GM12878 (cell line): Measurements from ENCODE around the gene DDX31. TPM values are rescaled to one million over a fixed set of nuclear protein-coding genes. Genes with fewer than 3 reads are reported as not detected.

Experiments
- ATAC-seq: fragments of 200-7000 bp; cut with Tn5 transposase; 3 replicates; pipeline ENCODE4 v1.9.1; 2020; ENCODE audit warnings: mild to moderate bottlenecking, moderate library complexity
- BruUV-seq: library from RNA; stranded (reverse); fragments of 400-500 nt; replicated peaks from 2 replicates; lab custom pipeline; 2021; lab: Mats Ljungman, UMichigan
- CTCF ChIA-PET: fragments of 300-600 bp; sonication (Branson Sonifier 250); formaldehyde crosslinking; extraction: SDS; loops from one replicate; lab custom pipeline; 2021; ENCODE audit warnings: inconsistent platforms; lab: Yijun Ruan, JAX
- POLR2A ChIA-PET: fragments of 350-600 bp; formaldehyde crosslinking; extraction: SDS; loops from one replicate; lab custom pipeline; 2021; ENCODE audit warnings: inconsistent platforms; lab: Charles Lee
- RAD21 ChIA-PET: fragments of 300-600 bp; sonication (Branson Sonifier 250); formaldehyde crosslinking; loops from one replicate; lab custom pipeline; 2023; ENCODE audit warnings: antibody characterized with exemption; ENCODE audit not compliant: unreplicated experiment; lab: Charles Lee
- SMC1A ChIA-PET: fragments of 300-600 bp; sonication (Branson Sonifier 250); formaldehyde crosslinking; loops from one replicate; lab custom pipeline; 2023; ENCODE audit not compliant: unreplicated experiment, uncharacterized antibody; lab: Charles Lee
- DNase-seq: peaks from one replicate; pipeline ENCODE4 v3.0.0-alpha.2; 2011; ENCODE audit warnings: low read depth, low spot score
- FAIRE-seq: peaks from 3 replicates; lab custom pipeline; 2011; peaks lifted over from hg19 to GRCh38; lab: Jason Lieb, UNC
- H2AFZ ChIP-seq: 2 replicates; pipeline ENCODE4 v1.6.0; 2011; ENCODE audit warnings: low read depth, low read length, control low read depth; ENCODE audit not compliant: control insufficient read depth
- H3K27ac ChIP-seq: 2 replicates; pipeline ENCODE4 v1.5.1; 2011; ENCODE audit warnings: control low read depth; ENCODE audit not compliant: control insufficient read depth, insufficient read depth
- H3K27me3 ChIP-seq, 2 experiments: replicated peaks in 1 of 2; 2 replicates each; pipeline versions ENCODE4 v1.6.0 to v1.6.1; 2011; ENCODE audit warnings: low read length in 1 of 2; ENCODE audit not compliant: control insufficient read depth in 2 of 2, insufficient read depth in 2 of 2
- H3K36me3 ChIP-seq, 2 experiments: 2 replicates each; pipeline ENCODE4 v1.5.1; 2011; ENCODE audit warnings: low read length in 1 of 2; ENCODE audit not compliant: control insufficient read depth in 2 of 2, insufficient read depth in 2 of 2
- H3K4me1 ChIP-seq: 2 replicates; pipeline ENCODE4 v1.6.1; 2011; ENCODE audit warnings: mild to moderate bottlenecking, low read length, moderate library complexity, mixed read lengths; ENCODE audit not compliant: control insufficient read depth, insufficient read depth
- H3K4me2 ChIP-seq: 2 replicates; pipeline ENCODE4 v1.6.0; 2011; ENCODE audit warnings: control low read depth; ENCODE audit not compliant: control insufficient read depth, insufficient read depth
- H3K4me3 ChIP-seq: fragments of 200-600 bp; sonication (generic); 2 replicates; pipeline ENCODE4 v1.5.1; 2016
- H3K79me2 ChIP-seq: 2 replicates; pipeline ENCODE4 v1.6.0; 2011; ENCODE audit warnings: low read length; ENCODE audit not compliant: control insufficient read depth, insufficient read depth
- H3K9ac ChIP-seq: 2 replicates; pipeline ENCODE4 v1.8.0; 2011; ENCODE audit warnings: low read length, control low read depth, mixed read lengths; ENCODE audit not compliant: control insufficient read depth, insufficient read depth
- H3K9me3 ChIP-seq: replicated peaks from 3 replicates; pipeline ENCODE4 v1.5.1; 2011; ENCODE audit warnings: mild to moderate bottlenecking, low read length; ENCODE audit not compliant: control insufficient read depth, insufficient read depth
- H4K20me1 ChIP-seq: 2 replicates; pipeline ENCODE4 v1.6.0; 2011; ENCODE audit not compliant: control insufficient read depth, insufficient read depth
- ASH2L ChIP-seq: fragments of 300-600, 200-600 bp; sonication (generic); IDR thresholded peaks from 2 replicates; pipeline ENCODE4 v1.6.1; 2017; ENCODE audit warnings: low read depth, mild to moderate bottlenecking, borderline replicate concordance
- BCLAF1 ChIP-seq: fragments of 450-650 bp; IDR thresholded peaks from 2 replicates; pipeline ENCODE4 v1.6.1; 2017; ENCODE audit warnings: antibody characterized with exemption, mild to moderate bottlenecking, moderate library complexity
- CBFB ChIP-seq: IDR thresholded peaks from 2 replicates; pipeline ENCODE4 v1.6.1; 2016; ENCODE audit warnings: antibody characterized with exemption, low read depth
- CHD4 ChIP-seq: fragments of 200-600 bp; sonication (generic); IDR thresholded peaks from 2 replicates; pipeline ENCODE4 v1.6.1; 2016; ENCODE audit warnings: mild to moderate bottlenecking
- JUND ChIP-seq: IDR thresholded peaks from 2 replicates; pipeline ENCODE4 v1.6.1; 2012; ENCODE audit warnings: low read depth, mild to moderate bottlenecking, low read length, improper control_type of control experiment, moderate library complexity
- NR2C2 ChIP-seq: IDR thresholded peaks from 2 replicates; pipeline ENCODE4 v1.6.1; 2011; ENCODE audit warnings: borderline replicate concordance, low read depth; ENCODE audit not compliant: control insufficient read depth, insufficient read length
- NR2F1 ChIP-seq: fragments of 450-650 bp; conservative IDR thresholded peaks from 2 replicates; pipeline ENCODE4 v1.6.1; 2017; ENCODE audit warnings: mild to moderate bottlenecking
- PAX8 ChIP-seq: fragments of 450-650 bp; IDR thresholded peaks from 2 replicates; pipeline ENCODE4 v1.6.1; 2017; ENCODE audit warnings: mild to moderate bottlenecking, moderate library complexity
- SMAD1 ChIP-seq: fragments of 450-650 bp; IDR thresholded peaks from 2 replicates; pipeline ENCODE4 v1.6.1; 2018; ENCODE audit warnings: mild to moderate bottlenecking, low read depth; ENCODE audit not compliant: partially characterized antibody
- SPI1 ChIP-seq: IDR thresholded peaks from 2 replicates; pipeline ENCODE4 v1.6.1; 2011; ENCODE audit warnings: low read depth, mild to moderate bottlenecking, low read length, moderate library complexity, borderline replicate concordance; ENCODE audit not compliant: insufficient read depth
- SRF ChIP-seq, 2 experiments: IDR thresholded peaks; 2 replicates each; pipeline ENCODE4 v1.6.1; 2011; ENCODE audit warnings: low read depth in 2 of 2, low read length in 2 of 2, mild to moderate bottlenecking in 1 of 2, moderate library complexity in 1 of 2
- STAT3 ChIP-seq: IDR thresholded peaks from 2 replicates; pipeline ENCODE4 v1.6.1; 2011; ENCODE audit warnings: low read depth, low read length, improper control_type of control experiment
- TCF7 ChIP-seq: IDR thresholded peaks from 2 replicates; pipeline ENCODE4 v1.6.1; 2014; ENCODE audit warnings: antibody characterized with exemption, borderline replicate concordance
- YBX1 ChIP-seq: fragments of 450-650 bp; IDR thresholded peaks from 2 replicates; pipeline ENCODE4 v1.6.1; 2016; ENCODE audit warnings: antibody characterized with exemption
- ZNF384 ChIP-seq: IDR thresholded peaks from 2 replicates; pipeline ENCODE4 v1.6.1; 2012; ENCODE audit warnings: low read depth, mild to moderate bottlenecking, low read length, improper control_type of control experiment, borderline replicate concordance
- WGBS: methylation state at CpG from one replicate; pipeline ENCODE4 v1.1.6; 2016; ENCODE audit warnings: low lambda C conversion rate; ENCODE audit not compliant: insufficient replicate concordance, insufficient coverage; ENCODE audit errors: missing lambda C conversion rate; 5-methylcytosine and 5-hydroxymethylcytosine counted together
- in situ Hi-C: fragments of 300-500 bp; cut with MboI; formaldehyde crosslinking; loops from 9 replicates; pipeline ENCODE4 v1.14.3; 2018; ENCODE audit warnings: mixed read lengths
- intact Hi-C: fragments of 100-400 bp; cut with micrococcal nuclease; formaldehyde crosslinking; loops from one replicate; pipeline ENCODE4 v1.14.2; 2022; ENCODE audit not compliant: unreplicated experiment
- polyA plus RNA-seq, 11 experiments: library from polyadenylated mRNA; depleted of rRNA in 4 of 11; unstranded in 6 of 11; stranded (reverse) in 5 of 11; fragments of >200 nt; fragmentation: Nextera tagmentation in 4 of 11; fragmentation: Illumina TruSeq in 1 of 11; extraction: Ambion mirVana in 4 of 11; extraction: Trizol in 1 of 11; gene quantifications; 1 replicate in 1 of 11; 2 replicates in 10 of 11; pipeline versions ENCODE4 v1.2.1 to v1.2.3, GENCODE V29; 2011 to 2016; ENCODE audit warnings: inconsistent platforms in 2 of 11, missing spikeins in 2 of 11, low read depth in 1 of 11
- total RNA-seq, 4 experiments: library from RNA; depleted of rRNA in 3 of 4; stranded (reverse); fragments of >200 nt in 3 of 4; fragmentation: Illumina TruSeq in 1 of 4; extraction: Trizol in 1 of 4; gene quantifications; 2 replicates each; pipeline versions ENCODE4 v1.2.1 to v1.2.3, GENCODE V29; 2013 to 2021
- TF ChIP-seq, protein P1 (sequence below): fragments of 450-650 bp; IDR thresholded peaks from 2 replicates; pipeline ENCODE4 v1.6.1; 2016; ENCODE audit warnings: mild to moderate bottlenecking
- TF ChIP-seq, protein P2 (sequence below): IDR thresholded peaks from 2 replicates; pipeline ENCODE4 v1.6.1; 2012; ENCODE audit warnings: mild to moderate bottlenecking, low read depth, low read length
- TF ChIP-seq, protein P3 (sequence below): IDR thresholded peaks from 2 replicates; pipeline ENCODE4 v1.6.1; 2011; ENCODE audit warnings: low read depth, low read length, improper control_type of control experiment, borderline replicate concordance

DDX31 gene
- total and polyA plus RNA-seq, 10 of the 15 experiments (the other 5 are each of a cell fraction or from before 2014, with no cell fraction given) = 12.1 to 30.8 (median 20.8) TPM

GRCh38 chr9:132605387-132605786 is 64.4 kb downstream of the DDX31 start:
- no peak for ATAC-seq
- H4K20me1 ChIP-seq = no peaks in the 10 kb centered on the region
- H3K9ac ChIP-seq = no peak overlapping the region
- ChIA-PET SMC1A (no interaction called here), POLR2A (no interaction called here), RAD21 (no interaction called here), CTCF (no interaction called here)
- no peak for DNase-seq
- FAIRE-seq = no peak
- BruUV-seq = no TSS peak
- WGBS = 77% methylated on average over 6 of the region's 6 CpGs
- no peaks in the 10 kb centered on the region for H3K27me3 ChIP-seq
- H3K4me1 ChIP-seq = peaks cover 6% of the 10 kb centered on the region
- no peak overlapping the region for H3K27ac ChIP-seq
- peaks cover 10 to 11% of the 10 kb centered on the region in 2 experiments for H3K36me3 ChIP-seq
- H2AFZ ChIP-seq = no peak overlapping the region
- no peaks in the 10 kb centered on the region for H3K79me2 ChIP-seq
- no peaks in the 10 kb centered on the region for H3K9me3 ChIP-seq
- intact Hi-C loops = no loop called here
- in situ Hi-C loops = no loop called here
- H3K4me3 ChIP-seq = no peak overlapping the region
- H3K4me2 ChIP-seq = no peak overlapping the region
- TF ChIP-seq BCLAF1 = no peak
- TF ChIP-seq ZNF384 = no peak
- TF ChIP-seq ASH2L = no peak
- no peak for TF ChIP-seq JUND
- TF ChIP-seq, protein P1, sequence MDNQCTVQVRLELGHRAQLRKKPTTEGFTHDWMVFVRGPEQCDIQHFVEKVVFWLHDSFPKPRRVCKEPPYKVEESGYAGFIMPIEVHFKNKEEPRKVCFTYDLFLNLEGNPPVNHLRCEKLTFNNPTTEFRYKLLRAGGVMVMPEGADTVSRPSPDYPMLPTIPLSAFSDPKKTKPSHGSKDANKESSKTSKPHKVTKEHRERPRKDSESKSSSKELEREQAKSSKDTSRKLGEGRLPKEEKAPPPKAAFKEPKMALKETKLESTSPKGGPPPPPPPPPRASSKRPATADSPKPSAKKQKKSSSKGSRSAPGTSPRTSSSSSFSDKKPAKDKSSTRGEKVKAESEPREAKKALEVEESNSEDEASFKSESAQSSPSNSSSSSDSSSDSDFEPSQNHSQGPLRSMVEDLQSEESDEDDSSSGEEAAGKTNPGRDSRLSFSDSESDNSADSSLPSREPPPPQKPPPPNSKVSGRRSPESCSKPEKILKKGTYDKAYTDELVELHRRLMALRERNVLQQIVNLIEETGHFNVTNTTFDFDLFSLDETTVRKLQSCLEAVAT = no peak
- no peak for TF ChIP-seq NR2C2
- no peak for TF ChIP-seq STAT3
- no peak for TF ChIP-seq NR2F1
- TF ChIP-seq, protein P2, sequence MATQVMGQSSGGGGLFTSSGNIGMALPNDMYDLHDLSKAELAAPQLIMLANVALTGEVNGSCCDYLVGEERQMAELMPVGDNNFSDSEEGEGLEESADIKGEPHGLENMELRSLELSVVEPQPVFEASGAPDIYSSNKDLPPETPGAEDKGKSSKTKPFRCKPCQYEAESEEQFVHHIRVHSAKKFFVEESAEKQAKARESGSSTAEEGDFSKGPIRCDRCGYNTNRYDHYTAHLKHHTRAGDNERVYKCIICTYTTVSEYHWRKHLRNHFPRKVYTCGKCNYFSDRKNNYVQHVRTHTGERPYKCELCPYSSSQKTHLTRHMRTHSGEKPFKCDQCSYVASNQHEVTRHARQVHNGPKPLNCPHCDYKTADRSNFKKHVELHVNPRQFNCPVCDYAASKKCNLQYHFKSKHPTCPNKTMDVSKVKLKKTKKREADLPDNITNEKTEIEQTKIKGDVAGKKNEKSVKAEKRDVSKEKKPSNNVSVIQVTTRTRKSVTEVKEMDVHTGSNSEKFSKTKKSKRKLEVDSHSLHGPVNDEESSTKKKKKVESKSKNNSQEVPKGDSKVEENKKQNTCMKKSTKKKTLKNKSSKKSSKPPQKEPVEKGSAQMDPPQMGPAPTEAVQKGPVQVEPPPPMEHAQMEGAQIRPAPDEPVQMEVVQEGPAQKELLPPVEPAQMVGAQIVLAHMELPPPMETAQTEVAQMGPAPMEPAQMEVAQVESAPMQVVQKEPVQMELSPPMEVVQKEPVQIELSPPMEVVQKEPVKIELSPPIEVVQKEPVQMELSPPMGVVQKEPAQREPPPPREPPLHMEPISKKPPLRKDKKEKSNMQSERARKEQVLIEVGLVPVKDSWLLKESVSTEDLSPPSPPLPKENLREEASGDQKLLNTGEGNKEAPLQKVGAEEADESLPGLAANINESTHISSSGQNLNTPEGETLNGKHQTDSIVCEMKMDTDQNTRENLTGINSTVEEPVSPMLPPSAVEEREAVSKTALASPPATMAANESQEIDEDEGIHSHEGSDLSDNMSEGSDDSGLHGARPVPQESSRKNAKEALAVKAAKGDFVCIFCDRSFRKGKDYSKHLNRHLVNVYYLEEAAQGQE = no peak
- TF ChIP-seq YBX1 = no peak
- no peak for TF ChIP-seq CBFB
- TF ChIP-seq, protein P3, sequence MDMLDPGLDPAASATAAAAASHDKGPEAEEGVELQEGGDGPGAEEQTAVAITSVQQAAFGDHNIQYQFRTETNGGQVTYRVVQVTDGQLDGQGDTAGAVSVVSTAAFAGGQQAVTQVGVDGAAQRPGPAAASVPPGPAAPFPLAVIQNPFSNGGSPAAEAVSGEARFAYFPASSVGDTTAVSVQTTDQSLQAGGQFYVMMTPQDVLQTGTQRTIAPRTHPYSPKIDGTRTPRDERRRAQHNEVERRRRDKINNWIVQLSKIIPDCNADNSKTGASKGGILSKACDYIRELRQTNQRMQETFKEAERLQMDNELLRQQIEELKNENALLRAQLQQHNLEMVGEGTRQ = no peak
- no peak for TF ChIP-seq PAX8
- TF ChIP-seq SRF (IDR thresholded peaks at IDR 0.05; ENCODE audit: low read depth in 2 of 2, low read length in 2 of 2) = no peak
- no peak for TF ChIP-seq SPI1
- TF ChIP-seq CHD4 = no peak
- TF ChIP-seq TCF7 = no peak
- no peak for TF ChIP-seq SMAD1
